ENCODE data around the gene HMG20A. TPM values are rescaled to one million over a fixed set of nuclear protein-coding genes. Genes with fewer than 3 reads are reported as not detected.

The HMG20A gene
- polyA plus RNA-seq, 1 donor = 46.5 TPM

DNA sequence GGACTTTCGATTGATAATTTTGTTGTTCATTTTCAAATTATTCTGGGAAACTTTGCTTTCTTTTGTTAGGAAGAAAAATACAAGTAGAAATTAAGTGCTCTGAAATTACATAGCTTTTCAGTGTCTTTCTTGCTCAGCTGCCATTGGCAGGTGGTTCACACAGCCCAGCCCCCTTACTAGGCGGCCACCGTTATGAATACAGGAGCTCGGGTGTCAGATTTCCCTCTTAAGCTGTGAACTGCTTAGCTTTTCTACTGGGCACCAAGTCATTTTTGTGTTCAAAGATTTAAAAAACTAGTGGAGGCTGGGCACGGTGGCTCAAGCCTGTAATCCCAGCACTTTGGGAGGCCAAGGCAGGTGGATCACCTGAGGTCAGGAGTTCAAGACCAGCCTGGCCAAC is 55.2 kb downstream of the HMG20A start:
- no peak for DNase-seq (ENCODE audit: low read depth)

DNA sequence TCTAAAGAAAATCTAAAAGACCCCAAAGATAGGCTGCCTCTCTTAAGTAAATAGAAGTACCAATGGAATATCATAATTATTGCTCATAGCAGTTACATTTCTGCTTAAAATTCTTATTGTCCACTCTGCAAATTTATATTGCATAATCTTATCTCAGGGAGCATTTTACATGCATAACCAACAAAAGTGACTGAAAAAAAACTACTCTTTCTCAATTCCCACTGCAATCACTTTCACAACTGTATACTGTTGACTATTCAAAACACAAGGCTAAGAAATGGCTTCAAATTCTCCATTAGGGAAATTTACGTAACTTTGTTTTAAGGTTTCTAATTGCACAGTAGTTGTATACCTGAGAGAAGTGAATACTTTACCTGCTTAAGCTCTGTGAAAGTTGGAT is 56.3 kb downstream of the HMG20A start:
- DNase-seq (ENCODE audit: low read depth) = no peak

DNA sequence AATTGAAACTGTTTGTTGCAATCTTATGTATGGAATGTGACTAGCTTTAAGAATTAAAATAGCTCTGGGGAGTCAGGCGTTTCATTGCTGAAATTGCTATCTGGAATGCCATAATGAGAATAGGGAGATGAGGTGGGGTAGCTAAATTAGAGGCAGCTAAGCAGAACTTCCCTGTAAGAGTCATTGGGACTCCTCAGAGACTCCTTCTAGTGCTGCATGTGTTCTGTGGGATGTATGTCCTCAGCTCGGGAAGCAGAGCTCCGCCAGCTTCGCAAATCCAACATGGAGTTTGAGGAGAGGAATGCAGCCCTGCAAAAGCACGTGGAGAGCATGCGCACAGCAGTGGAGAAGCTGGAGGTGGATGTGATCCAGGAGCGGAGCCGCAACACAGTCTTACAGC is 57.4 kb downstream of the HMG20A start:
- no peak for DNase-seq (ENCODE audit: low read depth)

DNA sequence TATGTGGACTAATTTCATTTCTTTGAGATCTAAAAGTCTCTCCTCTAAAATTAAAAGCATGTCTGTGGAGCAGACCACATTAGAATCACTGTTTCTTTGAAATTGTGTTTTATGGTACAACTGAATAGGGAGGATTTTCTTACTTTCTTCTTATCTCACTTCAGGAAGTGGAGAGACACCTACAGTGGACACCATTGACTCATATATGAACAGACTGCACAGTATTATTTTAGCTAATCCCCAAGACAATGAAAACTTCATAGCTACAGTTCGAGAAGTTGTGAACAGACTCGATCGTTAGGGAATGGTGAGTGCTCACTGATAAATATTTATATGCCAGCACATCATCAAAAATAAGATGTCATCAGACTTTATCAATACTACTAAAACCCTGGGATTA is 58.3 kb downstream of the HMG20A start:
- no peak for DNase-seq (ENCODE audit: low read depth)

DNA sequence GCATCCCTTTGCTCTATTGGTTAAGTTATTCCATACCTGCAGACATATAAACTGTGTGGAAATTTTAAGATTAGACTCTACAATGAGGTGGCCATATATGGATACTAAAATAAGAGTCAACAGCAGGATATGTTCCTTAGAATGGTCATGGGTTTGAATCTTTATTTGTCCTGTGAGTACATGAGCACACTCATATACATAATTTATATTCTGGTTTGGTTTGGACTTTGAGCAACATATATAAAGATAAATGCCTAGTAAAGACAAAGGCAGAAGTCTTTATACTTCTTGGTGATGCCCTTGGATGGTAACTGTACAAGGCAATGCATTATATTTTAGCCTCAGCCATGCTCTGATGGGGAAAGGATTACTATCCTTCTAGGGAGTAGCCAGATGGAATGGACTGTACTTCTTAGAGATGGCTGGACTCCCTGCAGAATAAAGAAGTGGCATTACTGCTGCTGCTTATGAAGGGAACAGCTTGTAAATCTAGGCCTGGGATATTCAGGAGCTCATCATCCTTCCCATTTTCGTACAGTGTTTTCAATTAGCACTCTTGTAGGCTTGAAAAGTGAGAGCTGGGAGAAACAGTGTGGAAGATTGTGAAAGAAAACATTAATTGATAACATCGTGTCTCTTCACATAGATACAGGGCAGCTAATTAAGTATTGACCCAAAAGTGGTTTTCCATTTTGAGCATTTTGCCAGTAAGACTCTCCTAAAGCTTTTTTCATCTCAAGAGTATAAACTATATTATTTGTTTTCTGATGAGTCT is 60.4 kb downstream of the HMG20A start:
- no peak for DNase-seq (ENCODE audit: low read depth)

DNA sequence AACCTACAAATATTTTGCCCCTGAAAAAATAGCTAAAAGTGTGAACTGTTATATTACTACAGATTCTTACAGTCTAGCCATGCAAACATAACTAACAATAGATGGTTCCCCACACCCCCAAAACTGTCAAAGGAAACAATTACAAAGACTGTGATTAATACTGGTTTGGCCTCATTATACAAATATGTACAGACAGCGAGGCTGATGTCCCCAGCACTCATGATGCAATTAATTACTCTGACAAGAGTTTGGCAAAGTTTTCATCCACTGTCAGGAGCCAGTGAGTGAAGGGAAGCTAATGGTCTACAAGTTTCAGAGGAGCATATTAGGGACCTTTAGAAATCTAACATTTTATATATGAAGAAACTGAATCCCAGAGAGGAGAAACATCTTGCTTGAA is 61.0 kb downstream of the HMG20A start:
- DNase-seq (ENCODE audit: low read depth) = no peak

DNA sequence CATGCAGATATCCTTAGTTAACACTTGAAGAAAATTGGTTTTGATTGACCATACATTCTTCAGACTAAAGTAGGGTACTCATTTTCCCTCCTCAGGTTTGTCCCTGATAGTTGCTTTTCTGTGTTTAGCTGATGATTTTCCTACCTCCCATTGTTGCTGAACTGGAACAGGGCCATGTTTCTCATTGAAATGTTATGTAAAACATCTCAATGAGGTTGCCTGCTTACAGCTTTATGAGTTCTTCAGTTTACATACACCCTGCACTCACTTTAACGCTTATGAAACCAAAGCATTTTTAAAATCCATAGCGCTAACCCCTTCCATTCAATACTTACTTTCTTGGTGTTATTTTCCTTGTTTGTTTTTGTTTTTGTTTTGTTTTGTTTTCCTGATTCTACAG is 61.9 kb downstream of the HMG20A start:
- no peak for DNase-seq (ENCODE audit: low read depth)

DNA sequence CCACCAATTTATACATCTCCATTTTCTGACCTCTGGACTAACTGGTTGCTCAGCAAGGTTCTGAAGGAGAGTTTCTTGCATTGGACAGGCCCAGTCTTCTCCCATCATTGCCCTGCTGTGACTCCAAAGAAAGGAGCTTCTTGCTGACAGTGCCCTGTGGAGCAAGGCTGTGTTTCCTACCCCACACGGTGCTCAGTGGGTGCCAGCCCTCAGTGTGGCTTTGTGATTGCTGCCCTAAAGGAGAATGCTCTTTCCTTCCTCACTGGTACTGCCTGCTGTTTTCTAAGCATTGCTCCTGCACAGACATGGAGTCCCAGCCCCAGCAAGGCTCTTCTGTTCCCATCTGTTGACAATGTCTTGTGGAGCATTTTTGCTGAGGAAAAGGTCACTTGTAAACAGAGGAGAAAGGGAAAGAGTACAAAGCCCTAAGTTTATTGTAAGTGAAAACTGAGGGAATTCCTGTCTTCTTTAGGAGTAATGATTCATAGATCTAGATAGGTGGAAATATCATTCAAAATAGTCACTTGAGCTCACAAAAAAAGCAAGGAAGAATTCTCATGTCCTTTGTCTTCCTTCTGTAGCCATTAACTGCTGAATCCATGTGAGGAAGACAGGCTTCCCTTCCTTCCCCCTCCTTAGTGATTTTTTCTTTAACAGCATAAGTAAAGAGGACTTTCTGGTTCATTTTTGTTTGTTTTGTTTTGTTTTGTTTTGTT is 62.9 kb downstream of the HMG20A start:
- no peak for DNase-seq (ENCODE audit: low read depth)

DNA sequence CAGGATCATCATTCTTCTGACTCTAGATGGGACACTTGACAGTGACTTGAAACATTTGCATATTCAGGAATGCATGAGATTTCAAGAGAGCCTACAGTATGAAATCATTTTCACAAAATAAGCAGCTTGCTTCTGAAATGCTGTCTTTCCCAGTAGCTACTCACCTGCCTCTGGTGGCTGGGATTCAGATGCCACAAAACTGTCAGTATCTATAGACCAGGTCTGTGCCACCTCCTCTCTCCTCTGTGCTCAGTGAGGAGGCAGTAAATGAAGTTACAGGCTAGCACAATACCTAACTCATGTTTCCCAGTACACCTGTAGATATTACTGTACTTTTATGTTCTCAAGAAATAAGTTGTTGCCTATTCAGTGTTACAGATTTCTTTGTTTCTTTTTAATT is 64.3 kb downstream of the HMG20A start:
- DNase-seq (ENCODE audit: low read depth) = no peak

DNA sequence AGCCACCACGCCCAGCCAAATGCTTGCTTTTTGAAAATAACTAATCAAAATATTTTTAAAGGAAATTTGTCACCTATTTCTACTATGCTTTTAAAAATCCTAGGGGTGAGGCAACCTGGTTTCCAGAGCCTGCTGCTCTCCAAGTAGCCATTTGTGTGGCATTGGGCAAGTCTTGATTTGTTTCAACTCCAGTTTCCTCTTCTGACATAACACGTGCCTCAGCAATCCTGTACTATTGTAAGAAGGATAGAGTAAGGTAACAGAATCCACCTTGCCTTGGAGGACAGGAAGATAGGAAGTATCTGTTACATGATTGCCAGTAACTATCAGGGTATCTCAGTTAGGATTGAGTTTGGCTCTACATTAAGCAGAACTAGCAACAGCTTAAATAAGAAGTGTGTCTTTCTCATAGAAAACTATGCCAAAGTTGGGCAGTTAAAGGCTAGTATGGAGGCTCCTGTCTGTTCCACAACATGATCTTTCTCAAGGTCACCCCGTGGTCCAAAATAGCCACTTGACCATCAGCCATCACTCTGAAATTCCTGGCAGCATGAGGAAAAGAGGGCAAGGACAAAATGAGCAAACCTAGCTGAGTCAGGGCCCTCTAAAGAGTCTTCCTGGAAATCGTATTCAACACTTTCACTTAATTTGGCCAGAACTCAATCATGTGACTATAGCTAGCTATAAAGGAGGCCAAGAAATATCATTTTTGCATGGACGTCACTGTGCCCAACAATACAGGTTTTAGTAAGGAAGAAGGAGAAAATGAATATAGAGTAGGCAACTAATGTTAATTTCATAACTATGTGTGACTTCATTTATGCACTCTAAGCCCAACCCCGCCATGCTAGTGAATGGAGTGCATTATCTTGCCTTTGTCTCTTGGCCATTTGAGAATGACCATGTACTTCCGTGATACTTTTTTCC is 66.1 kb downstream of the HMG20A start:
- no peak for DNase-seq (ENCODE audit: low read depth)

DNA sequence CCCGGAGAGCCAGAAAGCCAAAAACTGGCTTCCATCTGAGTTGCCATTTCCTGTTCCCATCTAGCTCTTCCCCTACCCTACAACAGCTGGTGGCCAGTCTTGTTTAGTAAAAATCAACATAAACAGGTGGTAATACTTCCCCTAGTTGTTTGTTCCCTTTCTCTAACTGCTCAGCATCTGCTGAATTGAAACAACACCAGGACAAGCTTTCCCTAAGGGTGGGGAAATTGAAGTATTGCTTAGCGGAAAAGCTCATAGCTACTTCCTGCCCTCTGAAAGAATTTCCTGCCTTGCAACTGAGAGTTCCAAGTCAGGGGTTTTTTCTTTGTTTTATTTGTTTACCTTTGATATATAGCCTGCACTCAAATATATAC is 66.8 kb downstream of the HMG20A start:
- no peak for DNase-seq (ENCODE audit: low read depth)

DNA sequence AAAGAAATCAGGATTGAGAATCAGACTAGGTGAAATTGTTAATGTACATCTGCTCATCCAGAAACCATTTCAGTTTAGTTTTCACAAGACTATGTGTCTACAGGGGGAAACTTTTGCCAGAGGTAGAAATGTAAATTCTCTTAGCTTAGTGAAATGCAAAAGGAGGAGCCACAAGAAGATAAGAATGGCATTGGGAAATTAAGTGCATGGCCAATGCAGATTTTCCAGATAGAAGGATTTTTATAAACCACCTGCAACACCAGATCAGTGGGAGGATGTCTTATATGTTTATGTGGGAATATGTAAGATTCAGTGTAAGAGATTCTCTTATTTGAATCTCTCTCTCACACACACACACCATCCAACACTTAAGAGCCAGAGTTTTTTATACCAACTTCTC is 67.2 kb downstream of the HMG20A start:
- DNase-seq (ENCODE audit: low read depth) = no peak

DNA sequence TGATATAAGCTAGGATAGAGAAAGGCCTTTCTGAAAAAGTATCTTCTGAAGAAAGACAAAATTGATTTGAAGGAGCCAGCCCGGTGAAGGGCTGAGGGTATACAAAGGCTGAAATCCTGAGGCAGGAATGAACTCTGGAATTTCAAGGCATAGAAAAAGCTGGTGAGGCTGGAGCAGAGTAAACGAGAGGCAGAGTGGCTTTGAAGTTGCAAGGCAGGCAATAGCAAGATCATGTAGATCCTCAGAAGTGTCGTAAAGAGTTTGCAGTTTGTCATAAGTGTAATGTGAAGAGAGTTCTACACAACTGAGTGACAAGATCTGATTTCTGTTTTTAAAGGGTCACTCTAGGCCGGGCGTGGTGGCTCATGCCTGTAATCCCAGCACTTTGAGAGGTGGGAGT is 69.0 kb downstream of the HMG20A start:
- DNase-seq (ENCODE audit: low read depth) = no peak

DNA sequence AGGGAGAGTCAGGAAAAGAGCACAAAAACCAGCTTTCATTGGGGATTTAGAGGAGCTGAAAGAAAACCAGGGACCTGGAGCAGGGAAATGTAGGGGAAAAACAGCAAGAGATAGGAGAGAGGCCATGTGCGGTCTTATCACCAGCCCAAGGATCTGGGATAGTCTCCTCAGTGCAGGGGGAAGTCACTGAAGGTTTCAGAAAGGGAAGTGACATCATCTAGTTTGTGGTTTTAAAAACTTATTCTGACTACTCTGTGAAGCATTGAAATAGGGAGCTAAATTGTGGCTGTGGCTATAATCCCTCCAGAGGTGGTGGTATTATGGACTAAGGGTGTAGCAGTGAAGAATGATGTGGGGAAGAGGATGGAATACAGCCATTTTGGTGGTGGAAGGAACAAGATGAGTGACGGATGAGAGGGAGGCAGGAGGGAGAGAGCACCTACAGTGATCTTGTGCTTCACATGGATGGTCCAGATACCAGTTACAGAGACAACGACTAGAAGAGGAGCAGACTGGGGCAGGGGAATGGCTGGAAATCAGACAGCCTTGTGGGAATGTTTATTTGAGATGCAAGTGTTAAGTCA is 72.7 kb downstream of the HMG20A start:
- no peak for DNase-seq (ENCODE audit: low read depth)

DNA sequence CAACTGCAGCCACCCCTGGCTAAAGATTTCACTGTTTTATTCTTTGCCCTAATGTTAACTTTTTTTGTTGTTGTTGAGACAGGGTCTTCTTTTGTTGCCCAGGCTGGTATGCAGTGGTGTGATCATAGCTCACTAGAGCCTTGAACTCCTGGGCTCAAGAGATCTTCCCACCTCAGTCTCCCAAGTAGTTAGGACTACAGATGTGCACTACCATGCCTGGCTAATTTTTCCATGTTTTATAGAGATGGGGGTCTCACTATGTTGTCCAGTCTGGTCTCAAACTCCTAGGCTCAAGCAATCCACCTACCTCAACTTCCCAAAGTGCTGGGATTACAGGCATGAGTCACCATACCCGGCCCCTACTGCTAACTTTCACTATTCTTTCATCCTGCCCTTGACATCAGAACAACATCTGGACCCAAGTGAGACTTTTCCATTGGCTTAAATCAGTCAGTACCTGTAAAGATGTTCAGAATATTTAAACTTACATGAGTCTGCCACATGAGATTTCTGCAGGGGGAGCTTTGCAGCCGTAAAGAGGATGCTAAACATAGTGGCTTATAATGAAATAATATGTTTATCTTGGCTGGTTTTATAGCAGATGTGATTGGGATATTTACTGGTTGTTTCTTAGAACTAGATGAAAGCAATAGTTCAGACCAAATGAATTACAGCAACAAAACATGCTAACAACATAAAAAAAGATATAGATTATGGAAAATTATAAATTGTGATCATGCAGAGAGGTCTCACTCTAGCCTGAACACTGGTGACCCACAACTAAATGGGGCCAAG is 73.6 kb downstream of the HMG20A start:
- DNase-seq (ENCODE audit: low read depth) = no peak

DNA sequence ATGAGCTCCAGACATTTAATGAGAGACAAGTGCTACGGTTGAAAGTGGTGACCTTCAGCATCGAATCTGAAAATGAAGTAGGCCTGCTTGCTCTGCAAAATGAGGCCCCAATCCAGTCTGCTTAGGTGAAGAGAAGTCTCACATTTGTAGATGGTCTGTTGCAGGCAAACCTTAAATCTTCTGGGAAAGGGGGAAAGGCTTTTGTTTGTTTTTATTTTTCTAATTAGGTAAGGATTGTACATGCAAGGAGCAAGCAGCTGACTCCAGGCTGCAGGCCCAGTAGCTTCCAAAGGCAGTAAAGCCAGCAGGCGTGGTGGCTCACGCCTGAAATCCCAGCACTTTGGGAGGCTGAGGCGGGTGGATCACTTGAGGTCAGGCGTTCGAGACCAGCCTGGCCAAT is 74.3 kb downstream of the HMG20A start:
- no peak for DNase-seq (ENCODE audit: low read depth)

DNA sequence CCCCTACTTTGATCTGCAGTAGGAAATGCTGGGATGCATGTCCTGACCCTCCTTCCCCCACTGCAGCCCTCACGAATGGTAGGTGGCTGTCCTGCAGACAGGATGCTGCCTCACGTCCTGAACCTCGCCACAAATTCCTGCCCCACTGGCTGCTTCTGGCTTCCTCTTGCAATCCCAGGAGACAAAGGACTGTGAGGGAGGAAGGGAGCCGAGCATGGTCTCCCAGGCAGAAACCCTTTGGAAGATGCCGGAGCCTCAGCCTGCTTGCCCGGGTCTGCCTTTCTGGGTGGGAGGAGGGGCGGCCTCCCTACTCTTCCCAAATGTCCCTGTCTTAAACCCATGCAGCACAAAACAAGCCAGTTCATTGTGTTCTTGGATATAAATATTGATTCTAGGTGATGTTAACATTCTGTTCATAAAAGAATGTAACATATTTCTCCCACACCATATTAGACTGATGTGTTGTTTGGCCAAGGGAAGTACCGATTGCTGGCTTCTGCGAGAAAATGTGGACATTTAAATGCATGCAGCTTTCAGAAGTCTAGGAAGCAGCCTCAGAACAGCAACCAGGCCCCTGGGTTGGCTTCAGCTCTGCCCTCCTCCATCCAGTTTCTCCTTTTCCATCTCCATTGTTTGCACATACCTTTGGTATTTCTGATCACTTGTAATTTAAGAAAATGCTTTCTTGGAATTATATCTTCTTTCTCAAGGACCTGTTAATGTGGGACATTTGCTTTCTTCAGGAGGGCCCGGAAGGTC is 75.3 kb downstream of the HMG20A start:
- DNase-seq (ENCODE audit: low read depth) = no peak

DNA sequence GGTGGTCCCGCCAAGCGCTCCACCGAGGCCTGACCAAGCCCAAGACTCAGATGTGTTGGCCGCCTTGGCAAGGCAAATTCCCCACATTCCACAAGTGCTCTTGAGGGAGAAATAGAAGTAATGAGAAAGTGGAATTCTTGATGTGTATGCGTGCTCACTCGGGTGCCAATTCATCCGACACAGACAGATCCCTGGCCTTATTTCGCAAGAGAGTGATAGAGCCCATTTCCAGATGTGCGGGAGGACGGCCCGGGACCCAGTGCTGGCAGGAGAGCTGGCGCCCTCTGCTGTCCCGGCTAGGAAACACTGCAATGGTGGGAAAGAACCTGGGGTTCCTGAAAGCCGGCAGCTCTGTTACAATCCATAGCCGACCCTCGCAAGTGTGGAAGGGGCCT is 76.0 kb downstream of the HMG20A start:
- DNase-seq (ENCODE audit: low read depth) = peak; percentile 90

DNA sequence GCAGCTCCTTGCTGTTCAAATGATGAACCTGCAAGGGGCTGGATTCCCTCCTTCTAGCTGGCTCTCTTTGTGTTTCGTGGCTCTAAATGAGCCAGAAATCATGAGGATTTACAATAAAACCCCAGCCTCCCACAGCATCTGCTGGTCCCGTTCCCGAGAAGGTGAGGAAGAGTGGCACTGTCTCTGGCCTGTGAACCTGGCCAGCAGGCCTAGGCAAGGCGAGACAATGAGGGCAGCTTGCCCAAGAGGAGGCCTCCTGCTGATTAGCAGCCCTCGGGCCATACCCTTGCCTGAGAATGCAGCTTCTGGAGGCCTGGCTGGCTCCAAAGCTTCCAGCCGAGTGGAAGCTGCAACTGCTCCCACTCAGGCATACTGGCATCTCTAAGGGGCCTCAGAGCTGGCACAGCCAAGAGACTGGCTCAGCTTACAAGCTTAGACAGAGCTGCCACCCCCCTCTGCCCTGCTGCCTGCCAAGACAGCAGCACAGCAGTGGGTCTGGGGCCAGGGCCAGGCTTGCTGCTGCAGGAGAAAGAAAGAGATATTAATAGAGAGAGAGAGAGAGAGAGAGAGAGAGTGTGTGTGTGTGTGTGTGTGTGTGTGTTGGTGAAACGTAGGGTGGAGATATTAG is 76.5 kb downstream of the HMG20A start:
- DNase-seq (ENCODE audit: low read depth) = no peak

DNA sequence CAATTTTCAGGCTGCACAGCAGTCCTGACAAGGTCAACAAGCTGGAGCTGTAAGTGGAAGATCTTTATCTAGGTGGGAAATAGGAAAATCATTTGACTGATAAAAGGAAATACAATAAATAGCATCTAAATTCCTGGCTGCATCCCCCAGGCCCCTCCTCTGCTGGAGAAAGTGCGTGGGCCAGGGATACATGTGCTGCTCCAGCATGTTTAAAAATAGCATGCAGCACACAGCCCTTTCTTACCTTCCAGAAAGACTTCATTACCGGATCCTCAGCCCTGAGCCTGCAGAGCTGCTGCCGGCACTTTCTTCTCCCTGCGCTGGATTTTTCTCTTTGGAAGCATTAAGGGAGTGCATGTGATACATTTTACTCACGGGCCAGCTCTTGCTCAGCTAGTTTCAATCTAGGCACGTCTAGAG is 77.3 kb downstream of the HMG20A start:
- DNase-seq (ENCODE audit: low read depth) = no peak
